Kidney (tissue), 14 donors: ENCODE measurements around the gene YAP1. TPM values are rescaled to one million over a fixed set of nuclear protein-coding genes. Genes with fewer than 3 reads are reported as not detected.

Experiments
- DNase-seq, 5 donors: peaks; one replicate each; pipeline ENCODE4 v3.0.0-alpha.2; 2013 to 2020
- FAIRE-seq: peaks from 2 replicates; lab custom pipeline; 2012; peaks lifted over from hg19 to GRCh38; lab: Jason Lieb, UNC
- H3K27ac ChIP-seq, 2 donors: one replicate each; pipeline ENCODE4 v1.7.0; 2013; ENCODE audit warnings: low read depth in 2 of 2, low read length in 2 of 2, inconsistent platforms in 1 of 2
- H3K27me3 ChIP-seq: one replicate; pipeline ENCODE4 v1.7.1; 2013; ENCODE audit warnings: low read length, inconsistent platforms; ENCODE audit not compliant: control insufficient read depth, insufficient read depth
- H3K36me3 ChIP-seq, 3 donors: one replicate each; pipeline versions ENCODE4 v1.7.0 to v1.7.1; 2013; ENCODE audit warnings: low read length in 3 of 3, control low read depth in 1 of 3, inconsistent platforms in 1 of 3; ENCODE audit not compliant: insufficient read depth in 3 of 3, control insufficient read depth in 2 of 3
- H3K4me1 ChIP-seq, 3 donors: one replicate each; pipeline versions ENCODE4 v1.7.0 to v1.7.1; 2013; ENCODE audit warnings: low read length in 3 of 3, inconsistent platforms in 1 of 3, low read depth in 1 of 3; ENCODE audit not compliant: control insufficient read depth in 2 of 3, insufficient read depth in 2 of 3
- H3K4me3 ChIP-seq, 3 donors: one replicate each; pipeline versions ENCODE4 v1.7.0 to v1.8.1; 2013; ENCODE audit warnings: low read length in 3 of 3, control low read depth in 1 of 3, inconsistent platforms in 1 of 3
- H3K9ac ChIP-seq, 3 donors: one replicate each; pipeline versions ENCODE4 v1.7.0 to v1.7.1; 2013; ENCODE audit warnings: low read length in 3 of 3, control low read depth in 1 of 3, inconsistent platforms in 1 of 3
- H3K9me3 ChIP-seq, 3 donors: one replicate each; pipeline versions ENCODE4 v1.7.0 to v1.7.1; 2013; ENCODE audit warnings: low read length in 3 of 3, control low read depth in 1 of 3, inconsistent platforms in 1 of 3; ENCODE audit not compliant: control insufficient read depth in 2 of 3, insufficient read depth in 1 of 3
- CTCF ChIP-seq: IDR thresholded peaks from 3 replicates; pipeline ENCODE4 v1.5.1; 2012; ENCODE audit warnings: mild to moderate bottlenecking, moderate library complexity, borderline replicate concordance; ENCODE audit not compliant: insufficient read depth; ENCODE audit errors: extremely low read depth
- intact Hi-C: fragments of 100-400 bp; cut with DNase I; formaldehyde crosslinking; loops from one replicate; pipeline ENCODE4 v1.11.1; 2022
- polyA plus RNA-seq: library from polyadenylated mRNA; stranded (reverse); fragments of 350-450 nt; fragmentation: Illumina TruSeq; extraction: RNeasy Lipid Tissue Mini Kit (QIAGEN cat#74804); gene quantifications from one replicate; pipeline ENCODE4 v1.2.3, GENCODE V29; 2014; ENCODE audit warnings: low read depth, low replicate concordance; ENCODE audit not compliant: insufficient read depth
- total RNA-seq: library from RNA; stranded (reverse); fragmentation: NEBNext Ultra II Directional; extraction: Animal tissue kit (Norgen Biotek cat#: 25700); gene quantifications from one replicate; pipeline ENCODE4 v1.2.1, GENCODE V29; 2021
- donor health status: control.
- donor health status: control.
- donor health status: control.
- donor health status: control.
- donor health status: control.
- donor health status: DM: yes; HTN: yes; CAD: no.
- donor health status: Normal renal cell carcinoma (clear cell type).

The YAP1 gene
- total and polyA plus RNA-seq, 2 donors from 2014 or later: 21.5 to 106 TPM

GRCh38 chr11:102154806-102155205 is 44.6 kb downstream of the YAP1 start:
- intact Hi-C loops: no loop called here
- no peak for TF ChIP-seq CTCF
- H3K4me1 ChIP-seq: peaks cover 3 to 5% (median 4%) of the 10 kb centered on the region in 3 donors
- H3K4me3 ChIP-seq: no peak overlapping the region
- DNase-seq (peak in 2 of 5 donors; percentile 44 to 48), FAIRE-seq (no peak)
- no peak overlapping the region for H3K9ac ChIP-seq
- no peaks in the 10 kb centered on the region for H3K27me3 ChIP-seq
- H3K9me3 ChIP-seq: no peaks in the 10 kb centered on the region
- H3K36me3 ChIP-seq: no peaks in the 10 kb centered on the region
- no peak overlapping the region for H3K27ac ChIP-seq

GRCh38 chr11:102155676-102156075 is 45.4 kb downstream of the YAP1 start:
- no peak overlapping the region for H3K27ac ChIP-seq
- H3K9me3 ChIP-seq: no peaks in the 10 kb centered on the region
- intact Hi-C loops: no loop called here
- no peak for TF ChIP-seq CTCF
- DNase-seq (no peak), FAIRE-seq (no peak)
- H3K9ac ChIP-seq: no peak overlapping the region
- H3K36me3 ChIP-seq: no peaks in the 10 kb centered on the region
- H3K4me1 ChIP-seq: peaks cover 3 to 5% (median 4%) of the 10 kb centered on the region in 3 donors
- no peak overlapping the region for H3K4me3 ChIP-seq
- H3K27me3 ChIP-seq: no peaks in the 10 kb centered on the region

GRCh38 chr11:102157219-102157618 is 47.0 kb downstream of the YAP1 start:
- no peaks in the 10 kb centered on the region for H3K9me3 ChIP-seq
- no peak overlapping the region for H3K4me3 ChIP-seq
- no peaks in the 10 kb centered on the region for H3K27me3 ChIP-seq
- no peak for TF ChIP-seq CTCF
- no peak overlapping the region for H3K27ac ChIP-seq
- H3K4me1 ChIP-seq: peaks cover 2 to 5% (median 3%) of the 10 kb centered on the region in 3 donors
- FAIRE-seq (peak; percentile 17), DNase-seq (peak in 2 of 5 donors; percentile 31 to 62)
- no peaks in the 10 kb centered on the region for H3K36me3 ChIP-seq
- H3K9ac ChIP-seq: no peak overlapping the region
- intact Hi-C loops: no loop called here
